ENCODE results near the gene TGFBR3L. TPM values are rescaled to one million over a fixed set of nuclear protein-coding genes. Genes with fewer than 3 reads are reported as not detected.

TGFBR3L gene
- total RNA-seq, result 1 to 10 TPM; 1.4 to 2.1 TPM

DNA sequence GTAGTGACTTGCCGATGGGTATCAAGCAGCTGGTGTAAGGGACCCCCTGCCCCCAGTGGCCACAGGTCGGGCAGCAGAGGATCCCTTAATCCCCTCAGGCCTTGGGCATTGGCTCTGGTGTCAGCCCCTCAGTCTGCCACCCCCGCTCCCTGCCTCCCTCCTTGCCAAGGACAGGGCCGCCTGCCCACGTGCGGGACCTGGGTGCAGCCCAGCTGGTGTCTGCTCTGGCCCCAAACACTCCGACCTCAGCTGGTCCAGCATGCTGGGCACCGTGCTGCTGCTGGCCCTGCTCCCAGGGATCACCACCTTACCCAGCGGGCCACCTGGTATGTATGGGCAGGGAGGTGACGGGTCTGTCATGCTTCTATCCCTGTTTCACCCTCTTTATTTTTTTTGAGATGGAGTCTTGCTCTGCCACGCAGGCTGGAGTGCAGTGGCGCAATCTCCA lies at the start of gene TGFBR3L:
Gene TGFBR3L (plus strand): TSS at position 233 of the 448 bp plus-strand sequence.

DNA sequence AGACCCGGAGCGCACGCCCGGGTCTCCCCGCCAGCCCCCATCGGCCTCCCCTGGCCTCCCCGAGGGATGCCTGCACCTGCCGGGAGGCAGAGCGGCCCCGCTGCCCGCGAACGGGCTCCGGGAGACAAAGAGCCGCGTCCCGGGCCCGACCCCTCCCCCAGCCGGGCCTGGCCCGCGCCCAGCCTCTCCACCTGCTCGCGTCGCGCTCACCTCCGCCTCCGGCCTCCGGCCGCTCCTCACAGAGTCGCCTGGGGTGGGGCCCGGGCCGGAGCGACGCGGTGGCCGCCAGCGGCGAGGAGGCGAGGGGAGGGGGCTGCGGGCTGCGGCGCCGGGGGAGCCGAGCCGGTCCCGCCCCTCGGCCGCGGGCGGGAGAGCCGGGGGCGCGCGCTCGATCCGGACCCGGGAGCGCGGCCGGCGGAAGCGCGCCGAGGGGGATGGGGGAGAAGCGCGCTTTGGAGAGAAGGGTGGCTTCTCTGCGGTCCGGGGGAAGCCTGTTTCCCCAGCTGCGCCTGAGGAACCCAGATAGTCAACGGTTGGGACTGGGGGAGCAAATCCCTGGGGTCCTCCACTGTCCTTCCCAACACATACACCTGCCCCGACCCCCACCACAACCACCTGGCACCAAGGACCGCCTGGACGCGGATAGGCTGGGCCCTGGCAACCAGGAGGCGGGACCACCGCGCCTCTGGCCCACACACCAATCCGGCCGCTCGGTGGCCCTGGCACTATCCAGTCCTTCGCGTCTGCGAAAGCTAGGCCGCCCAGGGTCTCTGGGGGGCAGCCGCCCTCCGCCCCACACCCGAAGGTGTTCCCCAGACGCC lies 40.3 kb upstream of the TGFBR3L start, which contains the start of gene PRR36:
Gene PRR36 (minus strand): TSS at position 315 of the 821 bp plus-strand sequence. CDS start 701 bp downstream, outside the sequence.

DNA sequence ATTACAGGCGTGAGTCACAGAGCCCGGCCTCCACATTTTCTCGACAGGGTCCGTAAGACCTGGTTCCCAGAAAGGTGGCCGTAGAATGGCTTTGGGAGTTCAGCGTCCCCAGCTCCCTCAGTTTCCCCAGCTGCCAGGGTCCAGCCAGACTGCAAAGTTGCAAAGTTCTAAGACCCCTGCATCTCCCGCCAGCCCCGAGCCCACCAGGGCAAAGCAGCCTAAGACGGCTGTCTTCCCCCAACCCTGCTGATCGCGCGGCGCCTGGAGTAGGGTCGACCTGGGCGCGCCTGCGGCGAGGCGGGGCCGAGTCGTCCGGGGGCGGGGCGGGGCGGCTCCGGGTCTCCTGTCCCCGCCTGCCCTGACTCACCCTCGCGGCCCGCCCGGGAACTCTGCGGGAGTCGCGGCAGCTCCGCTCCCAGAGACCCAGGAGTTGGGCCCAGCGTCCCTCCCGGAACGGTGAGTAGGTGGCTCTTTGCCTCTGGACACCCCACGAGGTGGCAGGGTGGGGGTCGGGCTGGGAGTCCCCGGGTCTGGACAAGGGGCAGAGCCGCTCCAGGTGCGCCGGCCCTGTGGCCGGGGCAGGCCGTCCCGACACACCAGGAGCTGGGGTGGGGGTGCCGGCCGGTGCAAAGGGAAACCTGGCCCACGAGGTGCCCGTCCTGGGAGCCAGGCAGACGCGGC lies 26.3 kb upstream of the TGFBR3L start, which contains the start of gene LRRC8E:
Gene LRRC8E (plus strand): TSS at position 366 of the 681 bp plus-strand sequence. CDS start 7,094 bp downstream, outside the sequence.

DNA sequence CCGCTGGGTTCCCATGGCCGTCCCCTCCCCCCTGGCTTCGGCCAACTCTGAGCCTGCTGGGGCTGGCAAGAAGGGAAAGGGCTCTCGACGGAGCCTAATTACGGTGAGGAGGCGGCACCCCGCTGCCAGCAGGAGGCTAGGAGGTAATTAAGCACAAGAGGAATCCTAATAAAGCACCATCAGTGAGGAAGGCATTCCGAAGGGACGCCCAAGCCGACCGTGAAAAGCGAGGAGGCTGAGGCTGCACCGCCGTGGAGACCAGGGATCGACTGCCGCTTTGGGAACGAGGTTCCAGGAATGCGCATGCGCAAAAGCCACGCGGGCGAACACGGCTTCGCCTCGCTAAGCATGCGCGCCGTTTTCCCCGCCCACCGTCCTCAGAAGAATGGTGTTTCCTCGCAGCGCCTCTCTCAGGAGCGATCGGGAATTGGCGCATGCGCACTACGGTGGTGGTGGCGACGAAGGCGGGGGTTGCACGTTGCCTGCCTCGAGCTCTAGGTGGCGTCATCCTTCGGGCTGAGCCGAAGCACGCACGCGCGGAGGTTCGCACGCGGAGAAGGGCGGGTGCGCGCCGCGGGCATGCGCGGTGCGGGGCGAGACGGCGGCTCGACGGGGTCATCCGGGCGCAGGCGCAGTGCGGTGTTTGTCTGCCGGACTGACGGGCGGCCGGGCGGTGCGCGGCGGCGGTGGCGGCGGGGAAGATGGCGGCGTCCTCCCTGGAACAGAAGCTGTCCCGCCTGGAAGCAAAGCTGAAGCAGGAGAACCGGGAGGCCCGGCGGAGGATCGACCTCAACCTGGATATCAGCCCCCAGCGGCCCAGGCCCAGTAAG lies 11.2 kb upstream of the TGFBR3L start, which contains the start of gene MAP2K7:
Gene MAP2K7 (plus strand): TSS at position 634 of the 830 bp plus-strand sequence. CDS start 68 bp downstream, at position 702.

DNA sequence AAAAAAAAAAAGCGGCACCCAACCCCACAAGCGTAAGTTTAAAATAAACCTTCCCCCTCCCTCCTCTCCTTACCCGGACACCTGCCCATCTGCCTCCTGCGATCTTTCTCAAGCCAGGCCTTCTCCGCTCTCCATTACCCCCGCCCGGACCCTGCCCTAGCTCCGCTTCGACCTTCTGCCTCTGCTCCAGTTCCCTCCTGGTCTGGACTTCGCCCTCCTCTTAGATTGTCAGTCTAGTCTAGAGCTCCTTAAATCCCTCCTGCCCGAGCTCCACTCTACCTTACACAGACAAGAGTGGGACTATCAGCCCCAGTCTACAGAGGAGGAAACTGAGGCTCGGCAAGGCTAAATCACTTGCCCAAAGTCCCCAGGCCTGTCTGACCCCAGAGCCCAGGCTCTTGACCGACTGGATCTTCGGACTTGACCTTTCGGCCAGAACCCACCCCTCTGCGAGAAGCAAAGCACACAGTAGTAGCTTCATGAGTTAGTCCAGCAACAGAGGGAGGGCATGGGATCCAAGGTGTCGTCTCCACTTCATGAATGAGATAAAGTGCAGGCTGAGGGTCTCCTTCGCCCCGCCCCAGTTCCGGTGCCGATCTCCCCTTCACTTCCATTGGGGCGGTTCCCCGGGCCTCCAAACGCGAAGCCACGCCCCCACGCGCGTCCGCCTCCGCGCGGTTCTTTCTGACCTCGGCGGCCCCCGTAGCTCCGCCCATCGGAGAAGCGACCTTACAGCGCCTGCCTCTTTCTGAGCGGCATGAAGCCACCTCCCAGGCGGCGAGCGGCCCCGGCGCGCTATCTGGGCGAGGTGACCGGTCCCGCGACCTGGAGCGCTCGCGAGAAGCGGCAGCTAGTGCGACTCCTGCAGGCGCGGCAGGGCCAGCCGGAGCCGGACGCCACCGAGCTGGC lies 5.2 kb downstream of the TGFBR3L start, which contains the start of gene SNAPC2:
Gene SNAPC2 (plus strand): TSS at position 729 of the 909 bp plus-strand sequence. CDS start 29 bp downstream, at position 758.

DNA sequence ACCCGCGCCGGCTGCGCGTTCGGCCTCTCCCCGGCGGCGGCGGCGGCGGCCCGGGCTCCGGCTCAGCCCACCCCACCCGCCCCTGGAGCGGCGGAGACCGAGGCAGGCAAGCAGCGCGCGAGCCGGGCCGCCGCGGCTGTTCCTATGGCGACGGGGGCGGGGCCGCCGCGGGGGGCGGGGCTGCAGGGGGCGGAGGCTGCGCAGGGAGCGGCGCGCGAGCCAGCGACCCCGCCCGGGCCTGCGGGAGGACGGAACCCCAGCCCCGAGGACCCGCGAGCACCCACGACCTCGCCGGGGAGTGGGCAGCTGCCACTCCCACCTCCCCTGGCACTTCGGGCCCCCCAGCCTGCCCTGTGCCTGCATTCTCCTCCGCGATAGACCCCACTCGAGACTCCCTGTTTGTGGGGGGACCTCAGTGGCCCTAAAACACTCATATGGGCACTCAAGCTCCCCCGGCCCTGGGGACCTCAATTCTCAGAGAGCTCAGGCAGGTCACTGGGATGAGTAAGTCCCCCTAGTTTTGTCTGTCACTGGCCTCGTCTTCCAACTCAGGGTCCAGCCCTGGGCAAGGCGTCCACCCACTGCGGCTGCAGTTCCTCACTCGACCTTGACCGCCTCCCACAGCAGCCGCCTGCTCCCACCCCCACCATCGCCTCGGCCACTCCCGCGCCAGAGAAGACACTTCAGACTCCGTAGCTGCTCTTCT lies 11.5 kb downstream of the TGFBR3L start, which contains the start of gene CTXN1:
Gene CTXN1 (minus strand): TSS at position 115 of the 706 bp plus-strand sequence. CDS start 597 bp downstream, outside the sequence.

DNA sequence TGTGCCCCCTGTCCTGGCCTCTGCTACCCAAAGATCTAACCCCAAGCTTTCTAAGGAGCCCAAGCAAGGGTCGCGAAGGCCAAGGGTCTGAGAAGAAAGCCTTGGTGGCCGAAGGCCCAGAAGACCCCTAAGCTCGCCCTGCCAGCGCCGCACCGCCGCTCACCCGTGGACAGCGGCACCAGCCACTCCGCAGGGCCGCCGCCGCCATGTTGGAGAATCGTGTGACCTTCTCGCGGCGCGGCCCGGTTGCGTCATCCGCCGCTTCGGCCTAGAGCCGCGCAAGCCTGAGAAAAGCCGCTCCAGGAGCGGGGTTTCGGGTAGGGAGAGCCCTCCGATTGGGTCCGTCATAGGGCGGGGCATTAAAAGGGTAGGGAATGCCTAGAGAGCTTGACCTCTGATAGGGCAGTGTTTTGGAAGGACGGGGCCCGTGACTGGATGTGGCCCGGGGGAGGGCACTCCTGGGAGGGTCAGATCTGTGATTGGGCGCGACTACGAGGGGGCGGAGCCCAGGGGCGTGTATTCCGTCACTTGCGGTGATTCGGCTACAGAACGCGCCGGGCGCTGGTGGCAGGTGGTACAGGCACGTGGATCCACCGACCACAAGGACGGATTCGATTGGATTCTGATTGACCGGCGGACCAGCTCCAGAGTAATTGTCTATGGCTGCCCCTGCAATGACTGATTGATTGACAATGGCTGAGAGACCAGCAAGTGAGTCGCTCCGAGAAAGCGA lies 29.0 kb downstream of the TGFBR3L start, which contains the start of gene TIMM44:
Gene TIMM44 (minus strand): TSS at position 223 of the 733 bp plus-strand sequence. CDS start 15 bp downstream, at position 208.

Other genes with a start within 250 kb of the TGFBR3L start
- gene RETN, start 245.8 kb upstream of the TGFBR3L start, total RNA-seq, result under 1 TPM in 1 of 2 experiments, not detected in 1; 0.88 TPM
- not detected for gene MCEMP1, start 237.7 kb upstream of the TGFBR3L start, total RNA-seq
- 10 to 100 TPM; 87.8 to 89.7 TPM for gene TRAPPC5, start 234.0 kb upstream of the TGFBR3L start, total RNA-seq
- not detected for gene FCER2, start 212.7 kb upstream of the TGFBR3L start, total RNA-seq
- gene CLEC4G, start 182.7 kb upstream of the TGFBR3L start, total RNA-seq, result not detected
- gene CD209, start 167.3 kb upstream of the TGFBR3L start, total RNA-seq, result not detected
- gene CLEC4M, start 151.6 kb upstream of the TGFBR3L start, total RNA-seq, result not detected
- 10 to 100 TPM; 10.1 to 12.0 TPM for gene EVI5L, start 84.6 kb upstream of the TGFBR3L start, total RNA-seq
- under 1 TPM; 0.22 to 0.33 TPM for gene PRR36, start 40.4 kb upstream of the TGFBR3L start, total RNA-seq
- gene LRRC8E, start 26.3 kb upstream of the TGFBR3L start, total RNA-seq, result not detected
- gene MAP2K7, start 11.0 kb upstream of the TGFBR3L start, total RNA-seq, result 10 to 100 TPM; 48.0 to 50.1 TPM
- gene SNAPC2, start 5.5 kb downstream of the TGFBR3L start, total RNA-seq, result 10 to 100 TPM; 17.4 to 23.8 TPM
- gene CTXN1, start 11.3 kb downstream of the TGFBR3L start, total RNA-seq, result not detected
- gene TIMM44, start 28.8 kb downstream of the TGFBR3L start, total RNA-seq, result 10 to 100 TPM; 46.9 to 48.3 TPM
- gene ELAVL1, start 90.8 kb downstream of the TGFBR3L start, total RNA-seq, result 10 to 100 TPM; 78.4 to 85.2 TPM
- 1 to 10 TPM; 4.5 to 6.0 TPM for gene CCL25, start 137.9 kb downstream of the TGFBR3L start, total RNA-seq
- gene FBN3, start 234.8 kb downstream of the TGFBR3L start, total RNA-seq, result not detected